ENCODE measurements around the gene USP14.

GRCh38 chr18:213966-214365 is 55.6 kb downstream of the USP14 start:
- TF ChIP-seq CTCF (conservative IDR thresholded peaks at IDR 0.05; ENCODE audit: low read depth in 2 of 2) (no peak), POLR2AphosphoS5 (IDR thresholded peaks at IDR 0.05; ENCODE audit: low read depth) (no peak), EZH2 (IDR thresholded peaks at IDR 0.05; ENCODE audit: low read depth, unreplicated experiment) (no peak), NANOG (IDR thresholded peaks at IDR 0.05; ENCODE audit: borderline replicate concordance) (no peak), ZNF331 (CRISPR knock-in tag; IDR thresholded peaks at IDR 0.05; ENCODE audit: low read depth) (no peak), EZH2phosphoT487 (IDR thresholded peaks at IDR 0.05; ENCODE audit: unreplicated experiment) (no peak), REST (IDR thresholded peaks at IDR 0.05; ENCODE audit: unreplicated experiment) (no peak), STAT1 (IDR thresholded peaks at IDR 0.05; ENCODE audit: unreplicated experiment) (no peak), CREB1 (CRISPR knock-in tag; IDR thresholded peaks at IDR 0.05; ENCODE audit: low read depth) (no peak), JUNB (IDR thresholded peaks at IDR 0.05; ENCODE audit: unreplicated experiment) (no peak), ZNF114 (CRISPR knock-in tag; IDR thresholded peaks at IDR 0.05) (no peak), ZNF462 (CRISPR knock-in tag; IDR thresholded peaks at IDR 0.05) (no peak)

All from GM23338 (cell line).